Measurements from ENCODE around the gene CHSY3.

Gene CHSY3

DNA sequence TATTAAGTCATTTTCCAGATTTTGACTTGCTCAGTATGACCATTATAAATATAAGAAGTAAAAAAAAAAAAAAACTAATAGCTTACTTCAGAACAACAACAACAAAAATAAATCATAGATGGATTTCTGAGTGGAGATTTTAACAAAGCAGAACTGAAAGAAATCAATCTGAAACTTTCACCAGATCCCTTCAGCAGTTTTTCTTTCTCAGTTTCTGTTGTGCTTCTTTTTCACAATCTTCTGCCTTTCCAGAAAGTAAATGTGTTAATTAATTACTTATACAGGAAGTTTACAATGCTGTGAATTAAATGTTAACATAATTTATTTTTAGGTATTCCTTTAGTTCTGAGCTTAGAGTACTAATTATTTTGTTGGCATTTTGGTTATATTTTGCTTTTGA, 73.5 kb downstream of the CHSY3 start:
- Histone ChIP-seq H4K91ac (ENCODE audit: low read length) (no peak overlapping the region), H2BK5ac (ENCODE audit: low read depth, low read length, poor library complexity, severe bottlenecking) (no peak overlapping the region), H2BK120ac (ENCODE audit: low read depth, low read length) (no peak overlapping the region), H2BK15ac (ENCODE audit: low read depth, poor library complexity, severe bottlenecking) (no peak overlapping the region), H3K27ac (ENCODE audit: low read length, poor library complexity, severe bottlenecking) (no peak overlapping the region), H3K4me2 (ENCODE audit: low read length, poor library complexity, severe bottlenecking) (no peak overlapping the region), H3K36me3 (ENCODE audit: control insufficient read depth in 1 of 2, insufficient read depth in 2 of 2, low read depth in 1 of 2, low read length in 2 of 2) (no peaks in the 10 kb centered on the region), H2AFZ (ENCODE audit: low read depth, low read length) (no peak overlapping the region), H2AK5ac (ENCODE audit: low read length, severe bottlenecking) (no peak overlapping the region), H3K9me3 (ENCODE audit: control insufficient read depth, low read length) (no peaks in the 10 kb centered on the region), H4K8ac (ENCODE audit: low read length) (no peak overlapping the region), H3K9ac (ENCODE audit: low read length) (no peak overlapping the region), H3K4ac (ENCODE audit: low read depth in 1 of 2, low read length in 2 of 2) (no peak overlapping the region), H3K4me3 (ENCODE audit: insufficient read depth in 1 of 2, low read depth in 1 of 2, low read length in 2 of 2) (no peak overlapping the region), H3K18ac (ENCODE audit: low read depth in 1 of 2, low read length in 2 of 2) (no peak overlapping the region), H3K23ac (ENCODE audit: low read length in 2 of 2) (no peak overlapping the region), H3K14ac (ENCODE audit: low read length in 2 of 2) (no peak overlapping the region), H3K27me3 (ENCODE audit: control insufficient read depth in 1 of 2, insufficient read depth in 1 of 2, low read length in 2 of 2) (no peaks in the 10 kb centered on the region), H2BK12ac (ENCODE audit: low read length in 2 of 2) (no peak overlapping the region), H3K4me1 (ENCODE audit: control insufficient read depth, insufficient read depth, low read depth, low read length) (no peaks in the 10 kb centered on the region), H3K79me1 (replicated peaks; ENCODE audit: low read length, poor library complexity, severe bottlenecking) (no peaks in the 10 kb centered on the region)
- DNase-seq = no peak

DNA sequence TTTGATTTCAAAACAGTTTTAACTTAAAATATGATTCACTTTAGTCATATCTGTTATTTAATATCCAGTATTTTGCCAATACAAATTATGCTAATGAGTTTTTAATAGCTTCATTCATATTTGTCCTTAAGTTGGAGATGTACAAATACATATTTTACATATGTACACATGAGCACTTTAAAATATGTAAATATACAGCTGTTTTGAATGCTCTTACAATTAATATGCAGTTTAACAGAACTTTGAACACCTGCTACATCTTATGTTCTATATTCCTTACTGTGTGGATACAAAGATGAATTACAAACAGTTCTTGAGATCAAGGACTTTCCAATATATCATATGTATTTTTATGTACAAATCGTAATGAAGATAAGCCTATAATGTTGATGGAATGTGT, 74.0 kb downstream of the CHSY3 start:
- no peak overlapping the region for H2BK5ac ChIP-seq (ENCODE audit: low read depth, low read length, poor library complexity, severe bottlenecking)
- no CpG with 5 or more reads among the region's 1 CpG for WGBS
- H2BK120ac ChIP-seq (ENCODE audit: low read depth, low read length) = no peak overlapping the region
- H4K91ac ChIP-seq (ENCODE audit: low read length) = no peak overlapping the region
- no peak overlapping the region for H3K4me3 ChIP-seq (ENCODE audit: insufficient read depth in 1 of 2, low read depth in 1 of 2, low read length in 2 of 2)
- H3K18ac ChIP-seq (ENCODE audit: low read depth in 1 of 2, low read length in 2 of 2) = no peak overlapping the region
- H3K4me1 ChIP-seq (ENCODE audit: control insufficient read depth, insufficient read depth, low read depth, low read length) = no peaks in the 10 kb centered on the region
- no peak overlapping the region for H2AFZ ChIP-seq (ENCODE audit: low read depth, low read length)
- no peak overlapping the region for H3K4ac ChIP-seq (ENCODE audit: low read depth in 1 of 2, low read length in 2 of 2)
- no peak overlapping the region for H2AK5ac ChIP-seq (ENCODE audit: low read length, severe bottlenecking)
- no peaks in the 10 kb centered on the region for H3K79me1 ChIP-seq (replicated peaks; ENCODE audit: low read length, poor library complexity, severe bottlenecking)
- H3K9me3 ChIP-seq (ENCODE audit: control insufficient read depth, low read length) = no peaks in the 10 kb centered on the region
- no peaks in the 10 kb centered on the region for H3K27me3 ChIP-seq (ENCODE audit: control insufficient read depth in 1 of 2, insufficient read depth in 1 of 2, low read length in 2 of 2)
- no peak overlapping the region for H3K23ac ChIP-seq (ENCODE audit: low read length in 2 of 2)
- H3K4me2 ChIP-seq (ENCODE audit: low read length, poor library complexity, severe bottlenecking) = no peak overlapping the region
- no peak overlapping the region for H3K14ac ChIP-seq (ENCODE audit: low read length in 2 of 2)
- H3K36me3 ChIP-seq (ENCODE audit: control insufficient read depth in 1 of 2, insufficient read depth in 2 of 2, low read depth in 1 of 2, low read length in 2 of 2) = no peaks in the 10 kb centered on the region
- H2BK12ac ChIP-seq (ENCODE audit: low read length in 2 of 2) = no peak overlapping the region
- no peak overlapping the region for H4K8ac ChIP-seq (ENCODE audit: low read length)
- no peak for DNase-seq
- no peak overlapping the region for H3K9ac ChIP-seq (ENCODE audit: low read length)
- H3K27ac ChIP-seq (ENCODE audit: low read length, poor library complexity, severe bottlenecking) = no peak overlapping the region
- H2BK15ac ChIP-seq (ENCODE audit: low read depth, poor library complexity, severe bottlenecking) = no peak overlapping the region

DNA sequence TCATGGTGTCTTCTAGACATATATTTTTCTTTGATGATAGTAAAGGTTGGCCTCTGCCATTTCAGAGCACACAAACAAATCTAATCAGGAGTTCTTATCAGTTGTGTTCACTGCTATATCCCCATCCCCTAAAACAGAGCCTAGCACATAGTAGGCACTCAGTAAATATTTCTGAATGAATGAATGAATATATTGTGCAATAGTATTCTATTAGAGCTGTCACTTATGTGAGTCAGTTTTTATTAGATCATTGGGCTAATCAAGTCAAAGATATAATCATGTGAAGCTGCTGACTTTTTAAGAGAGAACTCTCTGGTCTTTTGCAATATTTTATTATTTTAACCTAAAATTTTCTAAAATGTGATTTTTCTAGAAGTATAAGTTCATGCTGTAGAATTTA, 84.2 kb downstream of the CHSY3 start:
- Histone ChIP-seq H3K23ac (ENCODE audit: low read length in 2 of 2) (no peak overlapping the region), H2BK120ac (ENCODE audit: low read depth, low read length) (no peak overlapping the region), H3K18ac (ENCODE audit: low read depth in 1 of 2, low read length in 2 of 2) (no peak overlapping the region)

DNA sequence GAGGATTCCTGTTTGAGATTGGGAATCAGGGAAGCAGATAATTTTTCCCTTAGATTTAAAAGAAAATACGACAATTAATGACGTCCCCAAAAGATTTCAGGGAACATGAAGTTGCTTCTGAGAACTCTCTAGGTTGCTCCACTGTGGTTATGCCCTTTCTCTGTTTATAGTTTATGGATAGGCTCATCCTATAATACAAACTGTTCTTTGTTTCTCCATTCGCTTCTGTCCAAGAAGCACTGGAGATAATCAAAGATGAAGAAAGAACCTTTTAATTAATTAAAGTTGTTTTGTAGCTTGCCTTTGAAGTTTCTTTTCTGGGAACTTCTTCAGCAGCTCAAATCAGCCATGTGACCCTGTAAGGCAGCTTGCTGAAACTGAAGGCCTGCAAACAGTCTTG, 87.5 kb downstream of the CHSY3 start:
- H3K14ac ChIP-seq (ENCODE audit: low read length in 2 of 2) = no peak overlapping the region
- H4K8ac ChIP-seq (ENCODE audit: low read length) = no peak overlapping the region
- H3K9ac ChIP-seq (ENCODE audit: low read length) = no peak overlapping the region
- H3K4me3 ChIP-seq (ENCODE audit: insufficient read depth in 1 of 2, low read depth in 1 of 2, low read length in 2 of 2) = no peak overlapping the region
- WGBS = 90% methylated on average over 2 of the region's 3 CpGs
- H3K4me1 ChIP-seq (ENCODE audit: control insufficient read depth, insufficient read depth, low read depth, low read length) = no peaks in the 10 kb centered on the region
- H3K27me3 ChIP-seq (ENCODE audit: control insufficient read depth in 1 of 2, insufficient read depth in 1 of 2, low read length in 2 of 2) = no peaks in the 10 kb centered on the region
- no peak overlapping the region for H3K27ac ChIP-seq (ENCODE audit: low read length, poor library complexity, severe bottlenecking)
- no peak overlapping the region for H2BK12ac ChIP-seq (ENCODE audit: low read length in 2 of 2)
- no peak overlapping the region for H2AFZ ChIP-seq (ENCODE audit: low read depth, low read length)
- H2BK5ac ChIP-seq (ENCODE audit: low read depth, low read length, poor library complexity, severe bottlenecking) = no peak overlapping the region
- no peak overlapping the region for H4K91ac ChIP-seq (ENCODE audit: low read length)
- no peak overlapping the region for H2BK120ac ChIP-seq (ENCODE audit: low read depth, low read length)
- no peak overlapping the region for H3K18ac ChIP-seq (ENCODE audit: low read depth in 1 of 2, low read length in 2 of 2)
- DNase-seq = no peak
- H3K4me2 ChIP-seq (ENCODE audit: low read length, poor library complexity, severe bottlenecking) = no peak overlapping the region
- no peaks in the 10 kb centered on the region for H3K36me3 ChIP-seq (ENCODE audit: control insufficient read depth in 1 of 2, insufficient read depth in 2 of 2, low read depth in 1 of 2, low read length in 2 of 2)
- no peaks in the 10 kb centered on the region for H3K79me1 ChIP-seq (replicated peaks; ENCODE audit: low read length, poor library complexity, severe bottlenecking)
- H2BK15ac ChIP-seq (ENCODE audit: low read depth, poor library complexity, severe bottlenecking) = no peak overlapping the region
- no peak overlapping the region for H2AK5ac ChIP-seq (ENCODE audit: low read length, severe bottlenecking)
- no peak overlapping the region for H3K23ac ChIP-seq (ENCODE audit: low read length in 2 of 2)
- no peak overlapping the region for H3K4ac ChIP-seq (ENCODE audit: low read depth in 1 of 2, low read length in 2 of 2)
- H3K9me3 ChIP-seq (ENCODE audit: control insufficient read depth, low read length) = no peaks in the 10 kb centered on the region

More for the DNA sequence above, 84.2 kb downstream of the CHSY3 start:
- H2AK5ac ChIP-seq (ENCODE audit: low read length, severe bottlenecking) = no peak overlapping the region
- no peak overlapping the region for H2AFZ ChIP-seq (ENCODE audit: low read depth, low read length)
- no peak overlapping the region for H3K4me3 ChIP-seq (ENCODE audit: insufficient read depth in 1 of 2, low read depth in 1 of 2, low read length in 2 of 2)
- H3K79me1 ChIP-seq (replicated peaks; ENCODE audit: low read length, poor library complexity, severe bottlenecking) = no peaks in the 10 kb centered on the region
- H3K27ac ChIP-seq (ENCODE audit: low read length, poor library complexity, severe bottlenecking) = no peak overlapping the region
- no peak overlapping the region for H3K9ac ChIP-seq (ENCODE audit: low read length)
- no peak for DNase-seq
- no peaks in the 10 kb centered on the region for H3K4me1 ChIP-seq (ENCODE audit: control insufficient read depth, insufficient read depth, low read depth, low read length)
- no peak overlapping the region for H4K8ac ChIP-seq (ENCODE audit: low read length)
- H3K4me2 ChIP-seq (ENCODE audit: low read length, poor library complexity, severe bottlenecking) = no peak overlapping the region
- H3K4ac ChIP-seq (ENCODE audit: low read depth in 1 of 2, low read length in 2 of 2) = no peak overlapping the region
- H2BK5ac ChIP-seq (ENCODE audit: low read depth, low read length, poor library complexity, severe bottlenecking) = no peak overlapping the region
- H3K14ac ChIP-seq (ENCODE audit: low read length in 2 of 2) = no peak overlapping the region
- H4K91ac ChIP-seq (ENCODE audit: low read length) = no peak overlapping the region
- no peak overlapping the region for H2BK15ac ChIP-seq (ENCODE audit: low read depth, poor library complexity, severe bottlenecking)
- H3K27me3 ChIP-seq (ENCODE audit: control insufficient read depth in 1 of 2, insufficient read depth in 1 of 2, low read length in 2 of 2) = no peaks in the 10 kb centered on the region
- no peaks in the 10 kb centered on the region for H3K36me3 ChIP-seq (ENCODE audit: control insufficient read depth in 1 of 2, insufficient read depth in 2 of 2, low read depth in 1 of 2, low read length in 2 of 2)
- H2BK12ac ChIP-seq (ENCODE audit: low read length in 2 of 2) = no peak overlapping the region
- H3K9me3 ChIP-seq (ENCODE audit: control insufficient read depth, low read length) = peaks cover 17% of the 10 kb centered on the region
